Neural cell (in vitro differentiated cells): ENCODE results near the gene BPIFB6. TPM values are rescaled to one million over a fixed set of nuclear protein-coding genes. Genes with fewer than 3 reads are reported as not detected.

Source experiments
- H2AFZ ChIP-seq: fragments of 200-600, 300-800 bp; sonication (generic), shearing (Covaris generic); 2 replicates; pipeline ENCODE4 v1.6.0; 2014; ENCODE audit warnings: low read depth, mild to moderate bottlenecking, antibody characterized with exemption, low read length, moderate library complexity
- H3F3A ChIP-seq: fragments of 200-600 bp; shearing (Covaris generic); 2 replicates; pipeline ENCODE4 v1.6.1; 2016; ENCODE audit warnings: mild to moderate bottlenecking, moderate library complexity, mixed read lengths, antibody characterized with exemption, low read length; ENCODE audit not compliant: insufficient read depth, poor library complexity, severe bottlenecking
- H3K27ac ChIP-seq: fragments of 200-600, 300-800 bp; sonication (generic), shearing (Covaris generic); 2 replicates; pipeline ENCODE4 v1.5.1; 2014; ENCODE audit warnings: mild to moderate bottlenecking, low read length, moderate library complexity
- H3K27me3 ChIP-seq: fragments of 300-800, 200-600 bp; sonication (generic), shearing (Covaris generic); 2 replicates; pipeline ENCODE4 v1.6.0; 2014; ENCODE audit warnings: mild to moderate bottlenecking, low read depth, low read length, moderate library complexity; ENCODE audit not compliant: insufficient read depth
- H3K36me3 ChIP-seq: fragments of 300-800, 200-600 bp; sonication (generic), shearing (Covaris generic); 2 replicates; pipeline ENCODE4 v1.5.1; 2014; ENCODE audit warnings: mild to moderate bottlenecking, antibody characterized with exemption, low read length, moderate library complexity; ENCODE audit not compliant: insufficient read depth
- H3K4me2 ChIP-seq: fragments of 300-800, 200-600 bp; sonication (generic), shearing (Covaris generic); 2 replicates; pipeline ENCODE4 v1.6.0; 2014; ENCODE audit warnings: mild to moderate bottlenecking, low read length
- H3K4me3 ChIP-seq: fragments of 300-800, 200-600 bp; sonication (generic), shearing (Covaris generic); 2 replicates; pipeline ENCODE4 v1.5.1; 2014; ENCODE audit warnings: mild to moderate bottlenecking, low read length, moderate library complexity
- H3K79me2 ChIP-seq: fragments of 200-600 bp; shearing (Covaris generic); replicated peaks from 2 replicates; pipeline ENCODE4 v1.6.0; 2014; ENCODE audit warnings: mild to moderate bottlenecking, low read length, moderate library complexity; ENCODE audit not compliant: insufficient read depth
- H3K9ac ChIP-seq: fragments of 300-800, 200-600 bp; sonication (generic), shearing (Covaris generic); 2 replicates; pipeline ENCODE4 v1.6.1; 2016; ENCODE audit warnings: mild to moderate bottlenecking, low read length, mixed read lengths
- H3K9me2 ChIP-seq: fragments of 200-600 bp; shearing (Covaris generic); 2 replicates; pipeline ENCODE4 v1.6.1; 2016; ENCODE audit warnings: mild to moderate bottlenecking, low read length, mixed read lengths; ENCODE audit not compliant: insufficient read depth
- H3K9me3 ChIP-seq: fragments of 200-600, 300-800 bp; sonication (generic), shearing (Covaris generic); 2 replicates; pipeline ENCODE4 v1.6.1; 2016; ENCODE audit warnings: mild to moderate bottlenecking, mixed run types, low read length, moderate library complexity, mixed read lengths
- H4K20me1 ChIP-seq: fragments of 200-600 bp; shearing (Covaris generic); 2 replicates; pipeline ENCODE4 v1.6.1; 2016; ENCODE audit warnings: mild to moderate bottlenecking, mixed run types; ENCODE audit not compliant: insufficient read depth
- EP300 ChIP-seq: fragments of 450-650 bp; conservative IDR thresholded peaks from 2 replicates; pipeline ENCODE4 v1.6.1; 2014; ENCODE audit warnings: antibody characterized with exemption, mild to moderate bottlenecking, moderate library complexity; ENCODE audit not compliant: poor library complexity, severe bottlenecking
- EZH2 ChIP-seq: fragments of 200-600, 300-800 bp; shearing (Covaris generic), sonication (generic); IDR thresholded peaks from 2 replicates; pipeline ENCODE4 v1.6.1; 2014; ENCODE audit warnings: antibody characterized with exemption, low read length, borderline replicate concordance, mild to moderate bottlenecking; ENCODE audit not compliant: insufficient read depth, poor library complexity, severe bottlenecking
- MXI1 ChIP-seq: fragments of 450-650 bp; conservative IDR thresholded peaks from 2 replicates; pipeline ENCODE4 v1.6.1; 2014; ENCODE audit warnings: antibody characterized with exemption, mild to moderate bottlenecking; ENCODE audit not compliant: poor library complexity, severe bottlenecking
- POLR2AphosphoS5 ChIP-seq: IDR thresholded peaks from 2 replicates; pipeline ENCODE4 v1.6.1; 2012
- RAD21 ChIP-seq: fragments of 450-650 bp; conservative IDR thresholded peaks from 2 replicates; pipeline ENCODE4 v1.6.1; 2014; ENCODE audit warnings: antibody characterized with exemption, mild to moderate bottlenecking, moderate library complexity
- SMC3 ChIP-seq: fragments of 450-650 bp; conservative IDR thresholded peaks from 2 replicates; pipeline ENCODE4 v1.6.1; 2014; ENCODE audit warnings: antibody characterized with exemption, mild to moderate bottlenecking, moderate library complexity; ENCODE audit not compliant: poor library complexity
- TAF1 ChIP-seq: IDR thresholded peaks from 2 replicates; pipeline ENCODE4 v1.6.1; 2012; ENCODE audit warnings: low read depth
- polyA plus RNA-seq: library from polyadenylated mRNA; depleted of rRNA; stranded (reverse); fragments of >200 nt; gene quantifications from 2 replicates; pipeline ENCODE4 v1.2.3, GENCODE V29; 2014
- TF ChIP-seq, protein P1 (sequence below): fragments of 450-650 bp; IDR thresholded peaks from 2 replicates; pipeline ENCODE4 v1.5.1; 2014; ENCODE audit warnings: antibody characterized with exemption, mild to moderate bottlenecking, moderate library complexity; ENCODE audit not compliant: poor library complexity, severe bottlenecking
- TF ChIP-seq, protein P2 (sequence below): IDR thresholded peaks from 2 replicates; pipeline ENCODE4 v1.6.1; 2012; ENCODE audit warnings: borderline replicate concordance

BPIFB6 gene
- polyA plus RNA-seq, 1 donor from 2014 or later, result not detected

DNA sequence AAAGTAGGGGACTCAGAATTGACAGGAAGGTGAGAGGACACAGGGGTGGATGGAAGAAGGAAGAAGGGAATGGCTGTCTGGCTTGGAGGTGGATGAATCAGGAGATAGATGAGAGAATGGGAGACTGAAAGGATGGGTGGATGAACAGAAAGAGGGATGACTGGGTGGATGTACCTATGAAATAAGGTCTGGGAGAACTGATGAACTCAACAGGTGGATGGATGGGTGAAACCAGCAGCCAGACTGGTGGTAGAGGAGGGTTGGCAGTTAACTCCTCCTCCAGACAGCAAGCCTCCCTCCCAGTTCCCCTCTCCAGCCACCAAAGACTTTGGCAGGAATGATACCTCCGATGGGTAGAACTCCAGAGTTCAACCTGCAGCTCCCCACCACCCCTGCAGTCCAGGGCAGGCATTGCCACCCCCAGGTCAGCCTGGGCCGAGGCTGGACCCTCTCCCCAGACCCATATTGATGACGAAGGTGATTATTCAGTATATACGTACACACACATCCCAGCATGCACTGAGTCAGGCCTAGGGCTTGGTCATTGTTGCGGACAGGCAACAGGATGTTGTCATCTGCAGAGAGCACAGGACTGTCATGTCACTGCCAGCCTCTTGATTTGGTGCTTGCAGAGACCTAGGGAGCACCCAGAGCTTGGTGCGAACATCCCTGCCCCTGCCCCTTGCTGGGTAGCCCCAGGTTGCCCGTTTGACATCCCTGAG, 29.2 kb upstream of the BPIFB6 start:
- H3F3A ChIP-seq, result no peaks in the 10 kb centered on the region
- H3K9ac ChIP-seq, result no peak overlapping the region
- H3K4me2 ChIP-seq, result no peak overlapping the region
- H3K27ac ChIP-seq, result no peak overlapping the region
- no peaks in the 10 kb centered on the region for H3K36me3 ChIP-seq
- no peaks in the 10 kb centered on the region for H3K79me2 ChIP-seq
- H4K20me1 ChIP-seq, result no peaks in the 10 kb centered on the region
- no peaks in the 10 kb centered on the region for H3K27me3 ChIP-seq
- H3K9me3 ChIP-seq, result peaks cover 3% of the 10 kb centered on the region
- H3K4me3 ChIP-seq, result no peak overlapping the region
- TF ChIP-seq SMC3 (no peak), POLR2AphosphoS5 (no peak), EP300 (no peak), TAF1 (no peak), RAD21 (no peak), EZH2 (no peak), MXI1 (no peak)
- TF ChIP-seq, protein P1, sequence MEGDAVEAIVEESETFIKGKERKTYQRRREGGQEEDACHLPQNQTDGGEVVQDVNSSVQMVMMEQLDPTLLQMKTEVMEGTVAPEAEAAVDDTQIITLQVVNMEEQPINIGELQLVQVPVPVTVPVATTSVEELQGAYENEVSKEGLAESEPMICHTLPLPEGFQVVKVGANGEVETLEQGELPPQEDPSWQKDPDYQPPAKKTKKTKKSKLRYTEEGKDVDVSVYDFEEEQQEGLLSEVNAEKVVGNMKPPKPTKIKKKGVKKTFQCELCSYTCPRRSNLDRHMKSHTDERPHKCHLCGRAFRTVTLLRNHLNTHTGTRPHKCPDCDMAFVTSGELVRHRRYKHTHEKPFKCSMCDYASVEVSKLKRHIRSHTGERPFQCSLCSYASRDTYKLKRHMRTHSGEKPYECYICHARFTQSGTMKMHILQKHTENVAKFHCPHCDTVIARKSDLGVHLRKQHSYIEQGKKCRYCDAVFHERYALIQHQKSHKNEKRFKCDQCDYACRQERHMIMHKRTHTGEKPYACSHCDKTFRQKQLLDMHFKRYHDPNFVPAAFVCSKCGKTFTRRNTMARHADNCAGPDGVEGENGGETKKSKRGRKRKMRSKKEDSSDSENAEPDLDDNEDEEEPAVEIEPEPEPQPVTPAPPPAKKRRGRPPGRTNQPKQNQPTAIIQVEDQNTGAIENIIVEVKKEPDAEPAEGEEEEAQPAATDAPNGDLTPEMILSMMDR, result no peak
- TF ChIP-seq, protein P2, sequence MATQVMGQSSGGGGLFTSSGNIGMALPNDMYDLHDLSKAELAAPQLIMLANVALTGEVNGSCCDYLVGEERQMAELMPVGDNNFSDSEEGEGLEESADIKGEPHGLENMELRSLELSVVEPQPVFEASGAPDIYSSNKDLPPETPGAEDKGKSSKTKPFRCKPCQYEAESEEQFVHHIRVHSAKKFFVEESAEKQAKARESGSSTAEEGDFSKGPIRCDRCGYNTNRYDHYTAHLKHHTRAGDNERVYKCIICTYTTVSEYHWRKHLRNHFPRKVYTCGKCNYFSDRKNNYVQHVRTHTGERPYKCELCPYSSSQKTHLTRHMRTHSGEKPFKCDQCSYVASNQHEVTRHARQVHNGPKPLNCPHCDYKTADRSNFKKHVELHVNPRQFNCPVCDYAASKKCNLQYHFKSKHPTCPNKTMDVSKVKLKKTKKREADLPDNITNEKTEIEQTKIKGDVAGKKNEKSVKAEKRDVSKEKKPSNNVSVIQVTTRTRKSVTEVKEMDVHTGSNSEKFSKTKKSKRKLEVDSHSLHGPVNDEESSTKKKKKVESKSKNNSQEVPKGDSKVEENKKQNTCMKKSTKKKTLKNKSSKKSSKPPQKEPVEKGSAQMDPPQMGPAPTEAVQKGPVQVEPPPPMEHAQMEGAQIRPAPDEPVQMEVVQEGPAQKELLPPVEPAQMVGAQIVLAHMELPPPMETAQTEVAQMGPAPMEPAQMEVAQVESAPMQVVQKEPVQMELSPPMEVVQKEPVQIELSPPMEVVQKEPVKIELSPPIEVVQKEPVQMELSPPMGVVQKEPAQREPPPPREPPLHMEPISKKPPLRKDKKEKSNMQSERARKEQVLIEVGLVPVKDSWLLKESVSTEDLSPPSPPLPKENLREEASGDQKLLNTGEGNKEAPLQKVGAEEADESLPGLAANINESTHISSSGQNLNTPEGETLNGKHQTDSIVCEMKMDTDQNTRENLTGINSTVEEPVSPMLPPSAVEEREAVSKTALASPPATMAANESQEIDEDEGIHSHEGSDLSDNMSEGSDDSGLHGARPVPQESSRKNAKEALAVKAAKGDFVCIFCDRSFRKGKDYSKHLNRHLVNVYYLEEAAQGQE, result no peak
- H3K9me2 ChIP-seq, result no peaks in the 10 kb centered on the region
- H2AFZ ChIP-seq, result no peak overlapping the region

DNA sequence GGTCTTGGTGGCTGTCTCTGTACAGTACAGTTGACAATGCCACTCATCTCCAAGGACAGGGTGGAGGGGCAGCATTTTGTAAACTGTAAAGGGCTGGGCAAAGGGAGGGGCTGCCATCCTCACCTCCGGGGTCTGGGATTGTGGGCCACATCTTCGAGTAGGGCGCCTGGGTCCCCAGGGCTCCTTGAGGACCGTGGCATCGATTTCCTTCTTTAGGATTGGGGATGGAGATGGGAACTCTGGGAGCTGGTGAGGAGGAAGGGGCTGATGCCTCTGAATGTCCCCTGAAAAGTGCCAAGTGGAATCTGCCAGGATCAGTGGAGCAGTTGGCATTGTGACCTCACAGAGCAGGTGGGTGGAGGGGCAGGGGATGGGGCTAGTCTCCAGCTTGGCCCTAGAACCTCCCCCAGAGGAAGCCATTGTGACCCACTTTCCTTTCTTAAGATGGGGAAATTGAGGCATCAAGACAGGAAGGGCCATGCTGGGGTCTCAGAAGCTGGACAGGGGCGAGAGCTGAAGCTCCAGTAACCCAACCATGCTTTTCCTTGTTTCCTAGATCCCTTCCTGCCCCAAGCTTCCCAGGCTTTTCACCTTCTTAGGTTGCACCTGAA, 27.2 kb upstream of the BPIFB6 start, which contains the start of gene SUN5:
Gene SUN5 (minus strand): TSS at position 293 of the 611 bp plus-strand sequence. CDS start 93 bp downstream, at position 200.
- no peaks in the 10 kb centered on the region for H3K27me3 ChIP-seq
- TF ChIP-seq, protein P1, result no peak
- TF ChIP-seq POLR2AphosphoS5, result no peak
- no peak for TF ChIP-seq EZH2
- no peak for TF ChIP-seq SMC3
- no peak for TF ChIP-seq RAD21
- no peak for TF ChIP-seq EP300
- no peak for TF ChIP-seq TAF1
- TF ChIP-seq, protein P2, result no peak
- TF ChIP-seq MXI1, result no peak
- no peak within 1 kb of the TSS for H3K9ac ChIP-seq
- H3K9me2 ChIP-seq, result no peaks in the 10 kb centered on the region
- H3K36me3 ChIP-seq, result no peaks in the 10 kb centered on the region
- no peak within 1 kb of the TSS for H2AFZ ChIP-seq
- H3K27ac ChIP-seq, result no peak within 1 kb of the TSS
- no peaks in the 10 kb centered on the region for H4K20me1 ChIP-seq
- no peak within 1 kb of the TSS for H3K4me3 ChIP-seq
- no peaks in the 10 kb centered on the region for H3F3A ChIP-seq
- H3K4me2 ChIP-seq, result no peak within 1 kb of the TSS
- H3K79me2 ChIP-seq, result no peaks in the 10 kb centered on the region
- H3K9me3 ChIP-seq, result peaks cover 3% of the 10 kb centered on the region
